HG03460 (cell line): ENCODE measurements around the gene KIAA1755.

Experiments
- ATAC-seq: cut with Tn5 transposase; IDR thresholded peaks from one replicate; pipeline ENCODE4 v1.9.1; 2021; ENCODE audit not compliant: unreplicated experiment

Gene KIAA1755

DNA sequence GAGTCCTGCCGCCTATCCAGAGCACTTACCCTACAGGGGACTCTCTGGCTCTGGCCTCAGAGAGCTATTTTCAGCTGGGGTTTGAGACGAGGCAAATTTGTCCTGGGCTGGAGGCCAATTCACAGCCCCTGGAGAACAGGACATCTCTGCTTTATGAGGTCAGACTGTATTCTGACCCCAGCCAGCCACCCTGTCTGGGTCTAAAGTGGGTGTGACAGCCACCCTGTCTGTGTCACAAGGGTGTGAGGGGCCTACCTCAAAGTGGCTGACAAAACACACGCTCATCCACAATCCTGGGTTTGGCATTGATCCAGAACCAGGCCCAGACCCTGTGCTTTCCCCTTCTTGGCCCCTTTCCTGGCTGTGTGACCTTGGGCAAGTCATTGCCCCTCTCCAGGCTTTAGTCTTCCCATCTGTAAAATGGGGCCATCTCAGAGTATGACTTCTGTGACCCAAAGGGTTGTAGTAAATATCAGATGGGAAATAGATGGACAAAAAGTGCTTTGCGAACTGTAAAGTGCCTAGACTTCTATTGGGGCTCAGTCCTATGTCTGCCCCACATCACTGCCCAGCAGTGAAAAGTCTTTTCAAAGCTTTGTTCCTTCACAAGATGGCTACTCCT is 51.4 kb downstream of the KIAA1755 start:
- ATAC-seq, result no peak

DNA sequence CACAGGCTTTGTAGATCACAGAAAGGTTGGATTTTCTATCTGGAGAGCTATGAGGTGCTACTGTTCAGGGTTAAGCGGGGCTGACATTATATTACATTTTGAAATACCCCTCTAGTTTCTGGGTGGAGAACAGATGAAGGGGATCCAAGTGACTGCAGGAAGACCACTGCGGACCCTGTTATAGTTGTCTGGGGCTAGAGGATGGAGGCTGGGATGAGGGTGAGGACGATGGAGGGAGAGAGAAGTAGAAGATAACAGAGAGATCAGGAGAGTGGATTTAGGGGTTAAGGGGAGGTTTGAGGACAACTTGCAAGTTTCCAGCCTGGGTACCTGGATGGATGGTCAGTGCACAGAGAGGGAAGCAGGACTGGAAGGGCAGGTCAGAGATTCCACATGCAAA is 52.0 kb downstream of the KIAA1755 start:
- ATAC-seq, result no peak

GRCh38 chr20:38208088-38208487 is 52.4 kb downstream of the KIAA1755 start:
- ATAC-seq, result no peak

DNA sequence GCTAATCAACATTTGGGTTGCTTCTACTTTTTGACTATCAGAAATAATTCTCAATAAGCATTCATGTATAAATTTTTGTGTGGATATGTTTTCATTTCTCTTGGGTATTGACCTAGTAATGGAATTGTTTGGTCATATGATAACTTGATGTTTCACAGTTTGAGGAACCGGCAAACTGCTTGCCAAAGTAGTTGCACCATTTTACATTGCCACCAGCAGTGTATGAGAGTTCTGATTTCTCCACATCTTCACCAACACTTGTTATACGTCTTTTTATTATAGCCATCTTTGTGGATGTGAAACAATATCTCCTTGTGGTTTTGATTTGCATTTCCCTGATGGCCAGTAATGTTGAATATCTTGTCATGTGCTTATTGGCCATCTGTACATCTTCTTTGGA is 52.9 kb downstream of the KIAA1755 start:
- no peak for ATAC-seq

- ATAC-seq, result no peak
These were observed 55.5 kb downstream of the KIAA1755 start for GRCh38 chr20:38205001-38205400.

GRCh38 chr20:38203981-38204357 is 56.6 kb downstream of the KIAA1755 start:
- no peak for ATAC-seq

- ATAC-seq, result no peak
These were observed 57.1 kb downstream of the KIAA1755 start for GRCh38 chr20:38203337-38203980.

GRCh38 chr20:38202982-38203293 is 57.6 kb downstream of the KIAA1755 start:
- no peak for ATAC-seq

- no peak for ATAC-seq
These were observed 58.2 kb downstream of the KIAA1755 start for GRCh38 chr20:38202153-38202981.

DNA sequence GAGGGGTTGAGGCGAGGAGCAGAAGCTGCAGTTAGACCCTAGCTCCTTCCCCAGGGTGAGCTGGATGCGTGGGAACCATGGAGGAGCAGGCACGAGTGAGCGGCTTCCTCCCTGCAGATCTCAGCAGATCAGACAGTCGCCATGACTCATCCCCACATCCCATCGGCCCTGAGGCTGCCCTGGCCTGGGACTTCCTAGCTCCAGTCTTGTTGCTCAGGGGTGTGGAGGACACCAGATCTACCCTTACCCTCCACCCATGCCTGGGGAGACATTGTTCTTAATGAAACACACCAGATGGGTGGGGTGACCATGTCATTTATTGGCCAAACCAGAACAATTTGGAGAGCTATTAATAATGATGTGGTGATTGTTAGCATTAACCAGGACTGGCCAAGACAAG is 59.2 kb downstream of the KIAA1755 start:
- ATAC-seq, result no peak

DNA sequence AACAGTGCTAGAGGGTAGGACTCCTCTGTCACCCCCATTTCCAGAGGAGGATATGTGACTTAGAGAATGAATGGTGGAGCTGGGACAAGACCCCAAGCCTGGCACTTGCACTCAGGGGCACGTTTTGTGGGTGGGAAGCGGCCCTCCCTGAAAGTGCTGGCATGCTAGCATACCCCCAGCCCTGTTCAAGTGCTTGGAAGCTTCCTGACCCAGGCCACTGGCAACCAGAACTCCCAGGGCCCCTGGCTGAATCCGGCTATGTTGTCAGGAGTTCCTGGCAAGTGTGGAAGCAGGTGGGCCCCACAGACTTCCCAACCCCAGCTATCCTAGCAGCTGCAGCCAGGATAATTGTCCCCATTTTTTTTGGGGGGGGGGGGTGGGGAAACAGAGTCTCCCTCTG is 59.9 kb downstream of the KIAA1755 start:
- ATAC-seq, result no peak

DNA sequence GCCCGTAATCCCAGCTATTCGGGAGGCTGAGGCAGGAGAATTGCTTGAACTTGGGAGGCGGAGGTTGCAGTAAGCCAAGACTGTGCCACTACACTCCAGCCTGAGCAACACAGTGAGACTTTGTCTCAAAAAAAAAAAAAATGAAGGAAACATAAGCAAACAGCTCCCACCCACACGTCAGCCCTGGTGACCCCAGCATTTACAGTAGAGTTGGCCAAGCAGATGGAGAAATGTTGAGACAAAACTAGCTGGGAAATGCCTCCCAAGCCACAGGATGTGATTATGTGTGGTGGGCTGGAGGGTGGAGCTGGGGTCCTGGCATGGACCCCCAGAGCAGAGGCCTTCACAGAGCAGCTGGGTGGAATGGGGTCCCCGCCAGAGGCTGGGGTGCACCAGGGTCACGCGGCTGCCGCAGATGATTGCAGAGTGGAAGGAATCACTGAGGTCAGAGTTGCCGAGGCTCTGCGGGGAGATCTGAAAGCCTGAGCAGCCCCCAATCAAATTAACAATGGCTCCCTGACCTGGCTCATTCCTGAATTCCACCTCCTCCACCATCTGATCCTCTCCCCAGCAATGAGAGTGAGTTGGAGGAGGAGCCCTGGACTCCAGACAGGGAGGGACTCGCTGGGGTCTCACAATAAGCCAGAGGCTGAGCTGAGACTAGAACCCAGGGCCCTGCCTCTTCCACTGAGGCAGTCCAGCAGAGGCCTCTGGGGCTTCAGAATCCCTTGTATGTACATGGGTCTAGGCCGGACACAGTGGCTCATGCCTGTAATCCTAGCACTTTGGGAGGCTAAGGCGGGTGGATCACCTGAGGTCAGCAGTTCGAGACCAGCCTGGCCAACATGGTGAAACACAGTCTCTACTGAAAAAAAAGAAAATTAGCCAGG is 60.8 kb downstream of the KIAA1755 start:
- ATAC-seq, result no peak

- ATAC-seq, result no peak
These were observed 62.2 kb downstream of the KIAA1755 start for GRCh38 chr20:38198238-38198861.

GRCh38 chr20:38197619-38198018 is 62.9 kb downstream of the KIAA1755 start:
- no peak for ATAC-seq

DNA sequence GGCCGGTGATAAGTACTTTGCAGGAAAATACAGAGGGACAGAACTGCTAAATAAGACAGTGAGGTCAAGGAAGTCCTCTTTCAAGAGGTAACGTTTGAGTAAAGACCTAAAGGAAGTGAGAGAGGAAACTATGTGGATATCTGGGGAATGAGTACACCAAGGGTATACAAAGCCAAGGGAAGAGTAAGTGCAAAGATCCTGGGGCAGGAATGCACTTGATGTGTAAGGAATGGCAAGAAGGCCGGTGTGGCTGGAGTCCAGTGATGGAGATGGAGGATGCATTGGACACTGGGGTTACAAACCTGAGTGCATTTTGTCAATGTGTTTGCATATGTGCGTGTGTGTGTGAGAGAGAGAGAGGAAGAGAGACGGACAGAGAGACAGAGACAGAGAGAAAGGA is 63.3 kb downstream of the KIAA1755 start:
- no peak for ATAC-seq

DNA sequence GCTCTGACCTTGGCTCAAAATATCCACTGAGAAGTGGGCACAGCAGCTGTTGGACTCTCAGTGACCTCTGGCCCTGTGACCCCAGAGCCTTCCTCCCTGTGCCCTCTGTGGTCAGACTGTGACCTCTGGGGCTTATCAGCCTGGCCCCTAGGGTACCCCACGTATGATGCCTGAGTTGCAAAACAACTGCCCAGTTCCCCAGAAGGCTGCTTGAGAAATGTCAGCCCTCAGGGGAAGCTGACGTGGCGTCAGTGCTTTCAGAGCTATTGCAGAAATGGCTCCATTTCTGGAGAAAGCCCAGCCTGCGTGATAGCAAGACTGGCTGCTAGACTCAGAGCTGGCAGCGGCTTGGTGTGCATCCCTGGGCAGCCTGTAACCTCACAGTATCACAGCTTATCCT is 63.9 kb downstream of the KIAA1755 start:
- ATAC-seq, result no peak

DNA sequence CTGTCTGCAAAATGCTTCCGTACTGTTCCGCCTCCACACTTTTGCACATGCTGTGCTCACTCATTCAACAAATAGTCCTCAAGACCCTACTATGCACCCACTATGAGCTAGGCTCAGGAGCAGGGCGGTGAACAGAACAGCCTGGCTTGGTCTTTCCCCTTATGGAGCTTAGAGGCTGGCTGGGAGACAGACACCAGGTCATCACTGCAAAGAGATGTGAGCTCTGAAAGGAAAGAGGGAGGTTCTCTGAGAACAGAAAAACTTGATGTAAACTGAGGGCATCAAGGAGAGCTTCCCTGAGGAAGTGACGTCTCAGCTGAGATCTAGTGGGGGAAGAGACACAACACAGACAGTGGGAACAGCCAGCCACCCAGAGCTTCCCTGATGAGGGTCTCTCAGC is 64.5 kb downstream of the KIAA1755 start:
- no peak for ATAC-seq

- ATAC-seq, result no peak
These were observed 65.0 kb downstream of the KIAA1755 start for GRCh38 chr20:38195521-38195920.

DNA sequence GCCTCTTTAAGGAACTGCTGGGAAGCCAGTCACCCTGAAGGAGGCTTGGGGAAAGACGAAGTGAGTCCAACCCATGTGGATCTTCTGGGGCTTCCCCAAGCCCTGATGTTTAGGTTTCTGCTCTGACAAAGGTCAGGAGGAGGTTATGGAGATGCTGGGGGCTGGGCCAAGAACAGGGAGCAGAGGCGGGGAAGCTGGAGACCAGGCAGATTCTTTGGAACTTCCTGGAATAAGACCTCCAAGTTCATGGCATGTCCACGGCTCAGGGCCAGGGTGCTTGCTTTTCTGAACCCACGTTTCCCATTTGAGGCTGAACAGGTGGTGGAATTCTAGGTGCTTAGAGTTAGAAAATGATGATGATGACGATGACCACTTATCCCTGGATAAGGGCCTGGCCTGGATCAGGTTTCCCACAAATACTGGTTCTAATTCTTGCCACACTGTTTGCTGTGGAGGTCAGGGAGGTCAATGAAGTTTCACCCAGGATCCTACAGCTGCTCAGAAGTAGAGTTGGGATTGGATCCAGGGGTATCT is 65.5 kb downstream of the KIAA1755 start:
- ATAC-seq, result no peak

DNA sequence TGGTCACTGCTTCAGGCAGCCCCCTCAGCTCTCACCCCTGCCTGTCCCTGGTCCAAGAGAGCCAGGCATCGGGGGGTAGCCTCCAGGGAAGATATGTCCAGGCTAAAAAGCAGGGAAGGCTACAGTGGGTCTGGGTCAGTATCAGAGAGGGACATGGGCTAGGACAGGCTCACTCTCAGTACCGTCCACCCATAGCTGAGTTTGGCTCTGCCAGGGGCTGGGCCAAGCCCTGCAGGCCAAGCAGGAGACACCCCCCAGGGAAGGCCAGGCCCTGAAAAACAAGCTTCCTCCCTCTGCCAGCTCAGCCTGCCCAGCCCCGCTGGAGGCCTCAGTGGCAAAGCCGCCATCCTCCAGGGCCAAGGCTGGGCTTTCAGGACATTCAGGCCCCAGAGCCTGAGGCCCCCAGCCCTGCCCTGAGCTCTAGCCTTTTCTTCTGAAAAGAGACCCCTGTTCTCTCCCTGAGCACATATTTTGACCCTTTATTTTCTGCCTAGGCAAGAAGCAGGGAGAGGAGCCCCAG is 66.9 kb downstream of the KIAA1755 start:
- ATAC-seq, result no peak
